ENCODE data around the gene SLC16A12.

SLC16A12 gene

DNA sequence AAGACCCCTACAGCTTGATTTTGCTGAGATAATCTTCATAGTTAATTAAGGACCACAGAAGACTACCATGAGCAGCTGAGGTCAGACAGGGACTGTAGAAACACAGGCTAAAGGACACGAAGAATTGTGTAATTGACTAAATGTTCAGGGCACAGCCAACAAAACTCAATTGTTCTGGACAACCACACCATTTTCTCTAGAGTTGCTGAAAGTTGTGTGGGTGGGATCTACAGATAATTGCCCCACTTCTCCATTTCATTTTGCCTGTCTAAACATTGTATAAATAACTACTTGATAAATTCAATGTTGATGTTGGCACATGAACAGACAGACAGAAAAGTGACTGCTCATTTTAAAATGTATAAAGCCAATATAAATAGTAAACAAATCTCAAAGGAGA, 39.0 kb upstream of the SLC16A12 start:
- H2AFZ ChIP-seq (ENCODE audit: low read length): no peak overlapping the region
- H3K4me1 ChIP-seq (ENCODE audit: insufficient read depth, low read length, poor library complexity, severe bottlenecking): no peaks in the 10 kb centered on the region
- no peak overlapping the region for H3K9ac ChIP-seq (ENCODE audit: low read depth, low read length, poor library complexity, severe bottlenecking)
- no peaks in the 10 kb centered on the region for H3K79me2 ChIP-seq (ENCODE audit: insufficient read depth, low read length)
- no peaks in the 10 kb centered on the region for H3F3A ChIP-seq (ENCODE audit: low read depth)
- no peaks in the 10 kb centered on the region for H3K27me3 ChIP-seq (ENCODE audit: insufficient read depth, low read length, poor library complexity, severe bottlenecking)
- no peaks in the 10 kb centered on the region for H3K9me2 ChIP-seq (replicated peaks; ENCODE audit: low read depth, low read length)
- no peak overlapping the region for H3K4me2 ChIP-seq (ENCODE audit: low read depth, low read length, poor library complexity, severe bottlenecking)
- H3K36me3 ChIP-seq (ENCODE audit: insufficient read depth, low read length): no peaks in the 10 kb centered on the region
- no peak for TF ChIP-seq EZH2phosphoT487 (IDR thresholded peaks at IDR 0.05; ENCODE audit: borderline replicate concordance)
- TF ChIP-seq, protein P1, sequence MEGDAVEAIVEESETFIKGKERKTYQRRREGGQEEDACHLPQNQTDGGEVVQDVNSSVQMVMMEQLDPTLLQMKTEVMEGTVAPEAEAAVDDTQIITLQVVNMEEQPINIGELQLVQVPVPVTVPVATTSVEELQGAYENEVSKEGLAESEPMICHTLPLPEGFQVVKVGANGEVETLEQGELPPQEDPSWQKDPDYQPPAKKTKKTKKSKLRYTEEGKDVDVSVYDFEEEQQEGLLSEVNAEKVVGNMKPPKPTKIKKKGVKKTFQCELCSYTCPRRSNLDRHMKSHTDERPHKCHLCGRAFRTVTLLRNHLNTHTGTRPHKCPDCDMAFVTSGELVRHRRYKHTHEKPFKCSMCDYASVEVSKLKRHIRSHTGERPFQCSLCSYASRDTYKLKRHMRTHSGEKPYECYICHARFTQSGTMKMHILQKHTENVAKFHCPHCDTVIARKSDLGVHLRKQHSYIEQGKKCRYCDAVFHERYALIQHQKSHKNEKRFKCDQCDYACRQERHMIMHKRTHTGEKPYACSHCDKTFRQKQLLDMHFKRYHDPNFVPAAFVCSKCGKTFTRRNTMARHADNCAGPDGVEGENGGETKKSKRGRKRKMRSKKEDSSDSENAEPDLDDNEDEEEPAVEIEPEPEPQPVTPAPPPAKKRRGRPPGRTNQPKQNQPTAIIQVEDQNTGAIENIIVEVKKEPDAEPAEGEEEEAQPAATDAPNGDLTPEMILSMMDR (conservative IDR thresholded peaks at IDR 0.05; ENCODE audit: low read length): no peak
- no peaks in the 10 kb centered on the region for H3K9me3 ChIP-seq (ENCODE audit: insufficient read depth, low read depth, low read length)
- H4K20me1 ChIP-seq (ENCODE audit: insufficient read depth, low read length, poor library complexity, severe bottlenecking): no peaks in the 10 kb centered on the region
- H3K4me3 ChIP-seq (ENCODE audit: low read length, poor library complexity, severe bottlenecking): no peak overlapping the region

DNA sequence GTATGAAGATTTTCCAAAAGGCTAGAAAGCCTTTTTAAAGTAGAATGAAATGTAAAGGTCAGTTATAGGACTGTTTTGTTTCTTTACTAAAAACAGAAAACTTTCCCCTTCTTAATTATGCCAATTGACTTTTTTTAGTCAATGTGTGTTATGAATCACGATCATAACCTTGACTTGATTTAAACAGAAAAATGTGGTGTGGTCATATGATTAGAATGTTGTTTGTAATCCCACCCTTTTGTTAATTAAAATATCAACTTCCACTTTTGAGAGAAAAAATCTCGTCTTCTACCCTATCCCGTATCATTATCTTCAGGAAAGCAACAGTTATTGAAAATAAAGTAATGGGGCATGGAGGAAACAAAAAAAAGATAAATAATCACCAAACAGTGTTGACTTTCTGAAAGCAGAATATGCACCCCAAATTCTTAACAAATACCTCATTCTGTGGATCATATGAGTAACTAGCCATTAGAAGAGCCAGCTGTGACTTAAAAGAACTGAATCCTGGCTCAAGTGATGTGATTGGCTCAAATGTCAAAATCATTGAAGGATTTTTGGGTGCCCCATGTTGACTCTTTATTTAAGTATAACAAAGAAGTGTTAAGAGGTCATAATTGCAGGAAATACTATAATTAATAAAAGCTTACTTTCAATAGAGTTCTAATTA, 32.3 kb upstream of the SLC16A12 start:
- Histone ChIP-seq H3K4me3 (ENCODE audit: low read length, poor library complexity, severe bottlenecking) (no peak overlapping the region), H3K79me2 (ENCODE audit: insufficient read depth, low read length) (no peaks in the 10 kb centered on the region), H3K36me3 (ENCODE audit: insufficient read depth, low read length) (no peaks in the 10 kb centered on the region), H3K9me3 (ENCODE audit: insufficient read depth, low read depth, low read length) (no peaks in the 10 kb centered on the region), H3K27me3 (ENCODE audit: insufficient read depth, low read length, poor library complexity, severe bottlenecking) (no peaks in the 10 kb centered on the region), H2AFZ (ENCODE audit: low read length) (no peak overlapping the region), H3F3A (ENCODE audit: low read depth) (no peaks in the 10 kb centered on the region), H3K9me2 (replicated peaks; ENCODE audit: low read depth, low read length) (no peaks in the 10 kb centered on the region), H3K4me1 (ENCODE audit: insufficient read depth, low read length, poor library complexity, severe bottlenecking) (no peaks in the 10 kb centered on the region), H4K20me1 (ENCODE audit: insufficient read depth, low read length, poor library complexity, severe bottlenecking) (no peaks in the 10 kb centered on the region), H3K4me2 (ENCODE audit: low read depth, low read length, poor library complexity, severe bottlenecking) (no peak overlapping the region), H3K9ac (ENCODE audit: low read depth, low read length, poor library complexity, severe bottlenecking) (no peak overlapping the region)
- TF ChIP-seq, protein P1 (conservative IDR thresholded peaks at IDR 0.05; ENCODE audit: low read length): no peak
- no peak for TF ChIP-seq EZH2phosphoT487 (IDR thresholded peaks at IDR 0.05; ENCODE audit: borderline replicate concordance)

DNA sequence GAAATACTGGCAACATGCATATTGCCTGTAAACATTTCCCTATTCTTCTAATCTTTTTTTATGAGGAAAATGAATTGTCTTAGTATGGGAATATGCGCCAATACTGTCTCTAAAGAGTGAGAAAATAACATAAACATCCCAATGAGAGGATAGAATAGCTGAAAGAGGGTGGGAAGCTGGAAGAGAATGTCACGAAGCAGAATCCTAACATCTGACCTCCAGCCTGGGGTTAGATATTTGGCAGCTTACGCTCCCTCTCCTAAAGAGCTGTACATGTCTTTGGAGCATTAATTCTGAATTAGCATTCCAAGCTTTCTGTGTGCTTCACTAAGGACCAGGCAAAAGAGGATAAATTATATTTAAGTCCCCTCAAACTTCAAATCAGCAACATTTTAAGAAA, 31.6 kb upstream of the SLC16A12 start:
- Histone ChIP-seq H3K79me2 (ENCODE audit: insufficient read depth, low read length) (no peaks in the 10 kb centered on the region), H3K9ac (ENCODE audit: low read depth, low read length, poor library complexity, severe bottlenecking) (no peak overlapping the region), H2AFZ (ENCODE audit: low read length) (no peak overlapping the region), H3K4me1 (ENCODE audit: insufficient read depth, low read length, poor library complexity, severe bottlenecking) (no peaks in the 10 kb centered on the region), H4K20me1 (ENCODE audit: insufficient read depth, low read length, poor library complexity, severe bottlenecking) (no peaks in the 10 kb centered on the region), H3K27me3 (ENCODE audit: insufficient read depth, low read length, poor library complexity, severe bottlenecking) (no peaks in the 10 kb centered on the region), H3K9me2 (replicated peaks; ENCODE audit: low read depth, low read length) (no peaks in the 10 kb centered on the region), H3K9me3 (ENCODE audit: insufficient read depth, low read depth, low read length) (no peaks in the 10 kb centered on the region), H3K36me3 (ENCODE audit: insufficient read depth, low read length) (no peaks in the 10 kb centered on the region), H3F3A (ENCODE audit: low read depth) (no peaks in the 10 kb centered on the region), H3K4me3 (ENCODE audit: low read length, poor library complexity, severe bottlenecking) (no peak overlapping the region), H3K4me2 (ENCODE audit: low read depth, low read length, poor library complexity, severe bottlenecking) (no peak overlapping the region)
- no peak for TF ChIP-seq EZH2phosphoT487 (IDR thresholded peaks at IDR 0.05; ENCODE audit: borderline replicate concordance)
- TF ChIP-seq, protein P1 (conservative IDR thresholded peaks at IDR 0.05; ENCODE audit: low read length): no peak

Data from Loucy (cell line).